CD4-positive, alpha-beta memory T cell (primary cell): ENCODE measurements around the gene RFT1. TPM values are rescaled to one million over a fixed set of nuclear protein-coding genes. Genes with fewer than 3 reads are reported as not detected.
A peak's percentile ranks its signal among the peaks of the same experiment; 100 is the strongest.

Experiments
- CTCF ChIA-PET: fragments of 350-600 bp; sonication (Branson Sonifier 250); formaldehyde crosslinking; loops from one replicate; lab custom pipeline; 2021; ENCODE audit warnings: inconsistent platforms; ENCODE audit not compliant: partially characterized antibody; lab: Charles Lee
- POLR2A ChIA-PET: fragments of 350-600 bp; sonication (Branson Sonifier 250); formaldehyde crosslinking; loops from one replicate; lab custom pipeline; 2021; ENCODE audit not compliant: partially characterized antibody; lab: Charles Lee
- DNase-seq, 5 donors: peaks; one replicate each; pipeline versions ENCODE4 v3.0.0 to v3.0.0-alpha.2; 2020 to 2022; ENCODE audit warnings: mixed read lengths in 1 of 5
- H3K27ac ChIP-seq: one replicate; pipeline ENCODE4 v1.7.0; 2013; ENCODE audit warnings: low read depth, low read length
- H3K27me3 ChIP-seq: 2 replicates; pipeline ENCODE4 v1.7.0; 2013; ENCODE audit warnings: mild to moderate bottlenecking, low read length, moderate library complexity; ENCODE audit not compliant: insufficient read depth
- H3K36me3 ChIP-seq: 2 replicates; pipeline ENCODE4 v1.7.0; 2013; ENCODE audit warnings: mild to moderate bottlenecking, low read length, moderate library complexity; ENCODE audit not compliant: insufficient read depth
- H3K4me1 ChIP-seq: 2 replicates; pipeline ENCODE4 v1.7.0; 2013; ENCODE audit warnings: mild to moderate bottlenecking, low read length, moderate library complexity; ENCODE audit not compliant: insufficient read depth
- H3K4me3 ChIP-seq, 2 donors: one replicate each; pipeline ENCODE4 v1.7.0; 2013; ENCODE audit warnings: low read length in 2 of 2, mild to moderate bottlenecking in 1 of 2
- H3K9me3 ChIP-seq, 2 donors: one replicate each; pipeline ENCODE4 v1.7.0; 2013; ENCODE audit warnings: low read length in 2 of 2, control low read depth in 1 of 2; ENCODE audit not compliant: control insufficient read depth in 1 of 2
- H3K27ac Mint-ChIP-seq, 7 donors: one replicate each; pipeline ENCODE4 v1.8.0; 2020 to 2021; ENCODE audit warnings: mixed read lengths in 7 of 7, mild to moderate bottlenecking in 6 of 7, inconsistent platforms in 3 of 7, moderate library complexity in 3 of 7
- H3K27me3 Mint-ChIP-seq, 2 donors: one replicate each; pipeline ENCODE4 v1.8.0; 2020 to 2021; ENCODE audit warnings: mixed read lengths in 2 of 2
- H3K36me3 Mint-ChIP-seq, 2 donors: one replicate each; pipeline ENCODE4 v1.8.0; 2020 to 2021; ENCODE audit warnings: mixed read lengths in 2 of 2, inconsistent platforms in 1 of 2, mild to moderate bottlenecking in 1 of 2
- H3K4me1 Mint-ChIP-seq, 4 donors: one replicate each; pipeline ENCODE4 v1.8.0; 2020 to 2021; ENCODE audit warnings: mixed read lengths in 4 of 4, mild to moderate bottlenecking in 1 of 4
- H3K4me3 Mint-ChIP-seq, 8 donors: one replicate each; pipeline ENCODE4 v1.8.0; 2020 to 2021; ENCODE audit warnings: mixed read lengths in 8 of 8, mild to moderate bottlenecking in 7 of 8, moderate library complexity in 6 of 8, inconsistent platforms in 3 of 8
- H3K9me3 Mint-ChIP-seq, 8 donors: one replicate each; pipeline ENCODE4 v1.8.0; 2020 to 2021; ENCODE audit warnings: mixed read lengths in 8 of 8, mild to moderate bottlenecking in 5 of 8, inconsistent platforms in 3 of 8, moderate library complexity in 1 of 8
- intact Hi-C: fragments of 100-400 bp; cut with micrococcal nuclease; formaldehyde crosslinking; loops from one replicate; pipeline ENCODE4 v1.15.1; 2023
- polyA plus RNA-seq, 2 donors: library from polyadenylated mRNA; unstranded; fragments of 300-500 nt; fragmentation: Illumina TruSeq; gene quantifications; one replicate each; pipeline ENCODE4 v1.2.3, GENCODE V29; 2021
- total RNA-seq, 2 experiments: library from RNA; stranded (reverse); gene quantifications; one replicate each; pipeline ENCODE4 v1.2.3, GENCODE V29; 2021

Gene RFT1
- total and polyA plus RNA-seq, 4 experiments from 2014 or later: 21.2 to 28.4 (median 24.6) TPM

- CTCF ChIA-PET: interaction anchor here (1.1 kb wide), 2 partner anchors 120 to 141 kb away, joined by 3 to 4 read pairs; no protein-coding TSS in a partner anchor
- H3K9me3 Mint-ChIP-seq: no peaks in the 10 kb centered on the region
- no peak overlapping the region for H3K4me3 Mint-ChIP-seq
- Histone ChIP-seq H3K36me3 (no peaks in the 10 kb centered on the region), H3K4me3 (no peak overlapping the region), H3K27me3 (no peaks in the 10 kb centered on the region), H3K4me1 (peaks cover 10% of the 10 kb centered on the region), H3K9me3 (no peaks in the 10 kb centered on the region), H3K27ac (no peak overlapping the region)
- H3K27ac Mint-ChIP-seq: peak overlapping the region in 5 of 7 donors; percentile 4 to 64 (median 52)
- intact Hi-C loops: no loop called here
- peaks cover 0 to 3% of the 10 kb centered on the region in 2 donors for H3K36me3 Mint-ChIP-seq
- H3K4me1 Mint-ChIP-seq: peaks cover 7 to 19% (median 16%) of the 10 kb centered on the region in 4 donors
- no peaks in the 10 kb centered on the region for H3K27me3 Mint-ChIP-seq
- DNase-seq: no peak
- POLR2A ChIA-PET: no interaction called here
Measured at GRCh38 chr3:53075743-53076140, 54.5 kb downstream of the RFT1 start.

DNA sequence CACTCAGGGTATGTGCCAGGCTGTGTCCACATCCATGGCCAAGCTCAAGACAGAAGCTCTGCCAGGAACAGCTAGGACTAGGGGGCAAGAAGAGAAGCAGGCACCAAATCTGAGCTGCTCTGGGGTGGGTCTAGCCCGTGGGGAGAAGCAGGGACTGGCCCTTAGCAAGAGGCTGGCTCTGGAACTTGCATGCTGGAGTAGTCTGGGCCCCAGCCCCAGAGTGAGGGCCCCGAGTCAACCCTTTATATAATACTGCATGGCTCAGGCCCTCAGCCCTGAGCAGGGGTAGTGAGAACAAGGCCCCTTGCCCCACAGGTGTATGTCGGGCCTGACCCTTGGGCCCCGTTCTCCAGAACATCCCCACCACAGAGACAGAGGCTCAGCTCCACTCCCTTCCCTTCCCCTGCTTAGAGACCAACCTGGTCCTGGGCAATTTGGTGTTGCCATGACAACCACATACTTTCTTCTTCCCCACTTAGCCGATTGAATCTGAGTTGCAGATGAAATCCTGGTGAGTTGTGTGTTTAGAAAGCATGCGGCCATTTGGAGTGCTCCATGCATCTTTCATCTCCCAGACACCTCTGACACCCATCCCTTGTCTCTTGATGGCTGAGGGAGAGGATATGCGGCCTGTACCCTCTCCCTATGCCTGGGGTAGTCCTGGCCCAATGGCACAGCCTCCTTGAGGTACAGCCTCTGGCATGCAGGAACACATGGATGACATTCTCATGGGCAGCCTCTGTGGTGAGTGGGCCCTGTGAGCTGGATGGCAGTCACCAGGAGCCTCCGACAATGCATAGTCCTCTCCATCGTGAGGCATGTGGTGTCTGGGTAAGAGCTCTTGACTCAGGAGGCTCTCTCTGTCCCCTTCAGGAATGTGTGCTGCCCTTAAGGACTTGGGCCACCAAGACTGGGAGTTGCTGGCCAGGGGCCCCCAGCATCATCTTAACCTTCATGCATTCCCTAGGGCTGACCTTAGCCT lies 55.2 kb downstream of the RFT1 start:
- H3K27me3 Mint-ChIP-seq: no peaks in the 10 kb centered on the region
- no peak for DNase-seq
- no peak overlapping the region for H3K4me3 ChIP-seq
- ChIA-PET CTCF (interaction anchor here (1.1 kb wide), 2 partner anchors 121 to 140 kb away, joined by 3 to 4 read pairs; no protein-coding TSS in a partner anchor), POLR2A (interaction anchor here (3.3 kb wide), 1 partner anchor 30 kb away, joined by 16 read pairs; the partner anchor contains the start of gene SFMBT1)
- no peaks in the 10 kb centered on the region for H3K36me3 ChIP-seq
- intact Hi-C loops: no loop called here
- H3K27me3 ChIP-seq: no peaks in the 10 kb centered on the region
- H3K4me3 Mint-ChIP-seq: peak overlapping the region in 3 of 8 donors; percentile 13 to 39 (median 22)
- peaks cover 0 to 3% of the 10 kb centered on the region in 2 donors for H3K36me3 Mint-ChIP-seq
- H3K9me3 ChIP-seq: no peaks in the 10 kb centered on the region
- no peaks in the 10 kb centered on the region for H3K9me3 Mint-ChIP-seq
- H3K27ac Mint-ChIP-seq: peak overlapping the region in 5 of 7 donors; percentile 44 to 72 (median 64)
- peaks cover 7 to 19% (median 16%) of the 10 kb centered on the region in 4 donors for H3K4me1 Mint-ChIP-seq
- no peak overlapping the region for H3K27ac ChIP-seq
- H3K4me1 ChIP-seq: peaks cover 10% of the 10 kb centered on the region

DNA sequence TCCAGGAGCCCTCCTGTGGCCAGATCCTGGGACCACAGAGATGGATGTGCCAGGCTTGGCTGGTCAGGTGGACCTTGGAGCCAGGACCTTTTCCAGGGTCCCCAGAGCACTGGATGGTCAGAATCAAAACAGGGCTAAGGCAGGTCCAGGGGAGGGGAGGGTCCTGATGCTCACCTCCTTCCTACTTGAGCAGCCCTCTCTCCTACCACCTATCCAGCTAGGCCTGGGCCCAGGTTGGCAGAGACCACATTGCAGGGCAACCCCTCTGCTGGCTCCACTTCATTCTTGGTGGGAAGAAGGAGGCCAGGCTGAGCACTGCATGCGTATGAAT lies 55.9 kb downstream of the RFT1 start:
- peaks cover 0 to 3% of the 10 kb centered on the region in 2 donors for H3K36me3 Mint-ChIP-seq
- peaks cover 10% of the 10 kb centered on the region for H3K4me1 ChIP-seq
- intact Hi-C loops: no loop called here
- no peak for DNase-seq
- no peak overlapping the region for H3K27ac ChIP-seq
- H3K4me3 ChIP-seq: no peak overlapping the region
- no peaks in the 10 kb centered on the region for H3K27me3 Mint-ChIP-seq
- peak overlapping the region in 5 of 7 donors; percentile 60 to 72 (median 67) for H3K27ac Mint-ChIP-seq
- H3K36me3 ChIP-seq: no peaks in the 10 kb centered on the region
- H3K9me3 ChIP-seq: no peaks in the 10 kb centered on the region
- peak overlapping the region in 5 of 8 donors; percentile 13 to 66 (median 52) for H3K4me3 Mint-ChIP-seq
- ChIA-PET CTCF (no interaction called here), POLR2A (interaction anchor here (3.3 kb wide), 1 partner anchor 29 kb away, joined by 16 read pairs; the partner anchor contains the start of gene SFMBT1)
- H3K9me3 Mint-ChIP-seq: no peaks in the 10 kb centered on the region
- no peaks in the 10 kb centered on the region for H3K27me3 ChIP-seq
- peaks cover 7 to 19% (median 16%) of the 10 kb centered on the region in 4 donors for H3K4me1 Mint-ChIP-seq

GRCh38 chr3:53073553-53074365 lies 56.5 kb downstream of the RFT1 start:
- H3K4me1 ChIP-seq: peaks cover 10% of the 10 kb centered on the region
- no peaks in the 10 kb centered on the region for H3K27me3 Mint-ChIP-seq
- ChIA-PET POLR2A (interaction anchor here (1.3 to 3.3 kb wide), 2 partner anchors 28 to 180 kb away, joined by 3 to 16 read pairs; partner anchors contain the start of gene SFMBT1), CTCF (interaction anchor here (1.4 to 2.4 kb wide), 5 partner anchors 10 to 332 kb away, joined by 3 to 11 read pairs (median 6); no protein-coding TSS in a partner anchor)
- peak overlapping the region; percentile 67 for H3K27ac ChIP-seq
- no peak for DNase-seq
- no peaks in the 10 kb centered on the region for H3K36me3 ChIP-seq
- H3K9me3 ChIP-seq: no peaks in the 10 kb centered on the region
- H3K9me3 Mint-ChIP-seq: no peaks in the 10 kb centered on the region
- H3K27me3 ChIP-seq: no peaks in the 10 kb centered on the region
- peak overlapping the region; percentile 90 to 96 (median 94) for H3K27ac Mint-ChIP-seq
- intact Hi-C loops: loop anchor here (2.0 kb wide), 1 partner anchor 181 kb away; no protein-coding TSS in a partner anchor
- no peaks in the 10 kb centered on the region for H3K36me3 Mint-ChIP-seq
- H3K4me1 Mint-ChIP-seq: peaks cover 7 to 19% (median 16%) of the 10 kb centered on the region in 4 donors
- peak overlapping the region; percentile 77 to 79 for H3K4me3 ChIP-seq
- H3K4me3 Mint-ChIP-seq: peak overlapping the region; percentile 88 to 96 (median 92)

- ChIA-PET CTCF (interaction anchor here (0.6 to 2.4 kb wide), 8 partner anchors 11 to 332 kb away, joined by 3 to 11 read pairs (median 4); no protein-coding TSS in a partner anchor), POLR2A (interaction anchor here (1.3 to 3.3 kb wide), 2 partner anchors 28 to 179 kb away, joined by 3 to 16 read pairs; partner anchors contain the start of gene SFMBT1)
Measured at GRCh38 chr3:53072653-53073552, 57.3 kb downstream of the RFT1 start.

More at GRCh38 chr3:53072653-53073552, 57.3 kb downstream of the RFT1 start:
- Histone ChIP-seq H3K36me3 (no peaks in the 10 kb centered on the region), H3K9me3 (no peaks in the 10 kb centered on the region), H3K4me3 (peak overlapping the region; percentile 77 to 79), H3K27ac (peak overlapping the region; percentile 67), H3K4me1 (peaks cover 10% of the 10 kb centered on the region), H3K27me3 (no peaks in the 10 kb centered on the region)
- intact Hi-C loops: loop anchor here (1.0 to 2.0 kb wide), 8 partner anchors 27 to 331 kb away; partner anchors contain the start of gene SFMBT1
- no peaks in the 10 kb centered on the region for H3K36me3 Mint-ChIP-seq
- peak; percentile 87 to 92 (median 88) for DNase-seq
- H3K27me3 Mint-ChIP-seq: no peaks in the 10 kb centered on the region
- peak overlapping the region; percentile 90 to 96 (median 94) for H3K27ac Mint-ChIP-seq
- peak overlapping the region; percentile 88 to 96 (median 92) for H3K4me3 Mint-ChIP-seq
- peaks cover 7 to 19% (median 16%) of the 10 kb centered on the region in 4 donors for H3K4me1 Mint-ChIP-seq
- H3K9me3 Mint-ChIP-seq: no peaks in the 10 kb centered on the region
